ENCODE data around the gene B3GNT4.

DNA sequence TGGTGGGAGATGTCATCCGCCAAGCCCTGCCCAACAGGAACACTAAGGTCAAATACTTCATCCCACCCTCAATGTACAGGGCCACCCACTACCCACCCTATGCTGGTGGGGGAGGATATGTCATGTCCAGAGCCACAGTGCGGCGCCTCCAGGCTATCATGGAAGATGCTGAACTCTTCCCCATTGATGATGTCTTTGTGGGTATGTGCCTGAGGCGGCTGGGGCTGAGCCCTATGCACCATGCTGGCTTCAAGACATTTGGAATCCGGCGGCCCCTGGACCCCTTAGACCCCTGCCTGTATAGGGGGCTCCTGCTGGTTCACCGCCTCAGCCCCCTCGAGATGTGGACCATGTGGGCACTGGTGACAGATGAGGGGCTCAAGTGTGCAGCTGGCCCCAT, 3.5 kb downstream of the B3GNT4 start:
- TF ChIP-seq, protein P1, sequence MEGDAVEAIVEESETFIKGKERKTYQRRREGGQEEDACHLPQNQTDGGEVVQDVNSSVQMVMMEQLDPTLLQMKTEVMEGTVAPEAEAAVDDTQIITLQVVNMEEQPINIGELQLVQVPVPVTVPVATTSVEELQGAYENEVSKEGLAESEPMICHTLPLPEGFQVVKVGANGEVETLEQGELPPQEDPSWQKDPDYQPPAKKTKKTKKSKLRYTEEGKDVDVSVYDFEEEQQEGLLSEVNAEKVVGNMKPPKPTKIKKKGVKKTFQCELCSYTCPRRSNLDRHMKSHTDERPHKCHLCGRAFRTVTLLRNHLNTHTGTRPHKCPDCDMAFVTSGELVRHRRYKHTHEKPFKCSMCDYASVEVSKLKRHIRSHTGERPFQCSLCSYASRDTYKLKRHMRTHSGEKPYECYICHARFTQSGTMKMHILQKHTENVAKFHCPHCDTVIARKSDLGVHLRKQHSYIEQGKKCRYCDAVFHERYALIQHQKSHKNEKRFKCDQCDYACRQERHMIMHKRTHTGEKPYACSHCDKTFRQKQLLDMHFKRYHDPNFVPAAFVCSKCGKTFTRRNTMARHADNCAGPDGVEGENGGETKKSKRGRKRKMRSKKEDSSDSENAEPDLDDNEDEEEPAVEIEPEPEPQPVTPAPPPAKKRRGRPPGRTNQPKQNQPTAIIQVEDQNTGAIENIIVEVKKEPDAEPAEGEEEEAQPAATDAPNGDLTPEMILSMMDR (IDR thresholded peaks at IDR 0.05; ENCODE audit: insufficient read depth, low read length), result no peak
- TF ChIP-seq POLR2AphosphoS5 (IDR thresholded peaks at IDR 0.05; ENCODE audit: low read depth) (no peak), GABPA (IDR thresholded peaks at IDR 0.05; ENCODE audit: low read depth) (no peak)
- TF ChIP-seq, protein P2, sequence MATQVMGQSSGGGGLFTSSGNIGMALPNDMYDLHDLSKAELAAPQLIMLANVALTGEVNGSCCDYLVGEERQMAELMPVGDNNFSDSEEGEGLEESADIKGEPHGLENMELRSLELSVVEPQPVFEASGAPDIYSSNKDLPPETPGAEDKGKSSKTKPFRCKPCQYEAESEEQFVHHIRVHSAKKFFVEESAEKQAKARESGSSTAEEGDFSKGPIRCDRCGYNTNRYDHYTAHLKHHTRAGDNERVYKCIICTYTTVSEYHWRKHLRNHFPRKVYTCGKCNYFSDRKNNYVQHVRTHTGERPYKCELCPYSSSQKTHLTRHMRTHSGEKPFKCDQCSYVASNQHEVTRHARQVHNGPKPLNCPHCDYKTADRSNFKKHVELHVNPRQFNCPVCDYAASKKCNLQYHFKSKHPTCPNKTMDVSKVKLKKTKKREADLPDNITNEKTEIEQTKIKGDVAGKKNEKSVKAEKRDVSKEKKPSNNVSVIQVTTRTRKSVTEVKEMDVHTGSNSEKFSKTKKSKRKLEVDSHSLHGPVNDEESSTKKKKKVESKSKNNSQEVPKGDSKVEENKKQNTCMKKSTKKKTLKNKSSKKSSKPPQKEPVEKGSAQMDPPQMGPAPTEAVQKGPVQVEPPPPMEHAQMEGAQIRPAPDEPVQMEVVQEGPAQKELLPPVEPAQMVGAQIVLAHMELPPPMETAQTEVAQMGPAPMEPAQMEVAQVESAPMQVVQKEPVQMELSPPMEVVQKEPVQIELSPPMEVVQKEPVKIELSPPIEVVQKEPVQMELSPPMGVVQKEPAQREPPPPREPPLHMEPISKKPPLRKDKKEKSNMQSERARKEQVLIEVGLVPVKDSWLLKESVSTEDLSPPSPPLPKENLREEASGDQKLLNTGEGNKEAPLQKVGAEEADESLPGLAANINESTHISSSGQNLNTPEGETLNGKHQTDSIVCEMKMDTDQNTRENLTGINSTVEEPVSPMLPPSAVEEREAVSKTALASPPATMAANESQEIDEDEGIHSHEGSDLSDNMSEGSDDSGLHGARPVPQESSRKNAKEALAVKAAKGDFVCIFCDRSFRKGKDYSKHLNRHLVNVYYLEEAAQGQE (IDR thresholded peaks at IDR 0.05; ENCODE audit: insufficient replicate concordance, low read depth), result no peak
